ENCODE results near the gene SMYD1.

The SMYD1 gene

DNA sequence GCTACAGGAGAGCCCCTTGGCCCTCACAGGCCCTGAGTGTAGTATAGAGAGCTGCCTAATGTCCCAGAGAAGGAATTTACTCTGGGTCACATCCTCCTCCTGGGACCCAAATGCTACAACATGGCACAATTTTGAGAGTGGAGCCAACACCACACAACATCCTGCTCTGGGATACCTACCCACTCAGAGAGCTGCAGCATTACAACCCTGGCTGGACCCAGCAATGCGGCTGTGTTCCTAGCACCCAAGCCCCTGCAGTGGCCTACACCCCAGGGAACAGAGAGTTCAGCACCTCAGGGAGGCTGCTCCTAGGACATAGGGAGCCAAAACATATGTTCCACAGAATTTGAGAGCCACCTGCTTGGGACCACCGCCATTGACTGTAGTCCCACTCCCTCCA, 79.5 kb downstream of the SMYD1 start:
- DNase-seq = no peak

DNA sequence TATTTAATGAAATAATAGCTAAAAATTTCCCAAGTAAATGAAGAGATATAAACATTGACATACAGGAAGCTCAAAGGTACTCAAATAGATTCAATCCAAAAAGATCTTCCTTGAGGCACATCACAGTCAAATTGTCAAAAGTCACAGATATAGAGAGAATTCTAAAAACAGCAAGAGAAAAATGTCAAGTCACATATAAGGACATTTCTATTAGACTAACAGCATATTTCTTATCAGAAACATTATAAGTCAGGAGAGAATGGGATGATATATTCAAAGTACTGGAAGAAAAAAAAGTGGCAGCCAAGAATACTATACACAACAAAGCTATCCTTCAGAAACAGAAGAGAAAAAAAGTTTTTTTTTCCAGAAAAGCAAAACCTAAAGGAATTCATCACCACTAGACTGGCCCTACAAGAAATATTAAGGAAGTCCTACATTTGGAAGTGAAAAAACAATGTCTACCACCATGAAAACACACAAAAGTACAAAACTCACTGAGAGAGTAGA, 81.4 kb downstream of the SMYD1 start:
- no peak for DNase-seq

GRCh38 chr2:88159481-88159880, 91.9 kb downstream of the SMYD1 start:
- no peak for DNase-seq

DNA sequence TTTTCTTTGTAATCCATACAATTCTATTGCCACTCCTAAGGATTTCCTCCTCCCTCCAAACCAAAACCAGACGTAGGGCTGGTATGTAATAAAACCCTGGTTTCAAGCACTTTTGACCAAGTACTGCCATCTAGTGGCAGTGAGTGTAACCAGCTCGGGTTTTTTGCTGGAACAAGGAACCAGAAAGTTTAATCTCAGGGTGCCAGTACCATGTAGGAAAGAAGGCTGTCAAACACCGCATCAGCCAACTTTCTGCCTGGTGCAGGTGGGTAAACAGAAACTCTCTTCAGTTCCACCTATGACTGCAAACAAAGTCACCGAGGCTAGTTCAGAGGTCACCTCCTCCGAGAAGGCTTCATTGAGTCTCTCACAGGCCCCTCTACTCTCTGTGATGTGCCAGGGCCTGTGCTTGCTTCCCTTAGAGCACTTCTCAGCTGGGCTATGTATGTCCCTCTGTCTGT, 92.4 kb downstream of the SMYD1 start:
- DNase-seq = peak; percentile 74

GRCh38 chr2:88160517-88160916, 92.9 kb downstream of the SMYD1 start:
- DNase-seq = no peak

GRCh38 chr2:88161446-88162244, 94.0 kb downstream of the SMYD1 start:
- DNase-seq = no peak

Data from fibroblast of skin of right biceps (primary cell).